Hypothalamus (tissue), 51 donors: Measurements from ENCODE around the gene INHBA.

ENCODE experiments used
- DNase-seq, 51 donors: peaks; one replicate each; lab custom pipeline; 2025; lab: John Stamatoyannopoulos, UW

INHBA gene

DNA sequence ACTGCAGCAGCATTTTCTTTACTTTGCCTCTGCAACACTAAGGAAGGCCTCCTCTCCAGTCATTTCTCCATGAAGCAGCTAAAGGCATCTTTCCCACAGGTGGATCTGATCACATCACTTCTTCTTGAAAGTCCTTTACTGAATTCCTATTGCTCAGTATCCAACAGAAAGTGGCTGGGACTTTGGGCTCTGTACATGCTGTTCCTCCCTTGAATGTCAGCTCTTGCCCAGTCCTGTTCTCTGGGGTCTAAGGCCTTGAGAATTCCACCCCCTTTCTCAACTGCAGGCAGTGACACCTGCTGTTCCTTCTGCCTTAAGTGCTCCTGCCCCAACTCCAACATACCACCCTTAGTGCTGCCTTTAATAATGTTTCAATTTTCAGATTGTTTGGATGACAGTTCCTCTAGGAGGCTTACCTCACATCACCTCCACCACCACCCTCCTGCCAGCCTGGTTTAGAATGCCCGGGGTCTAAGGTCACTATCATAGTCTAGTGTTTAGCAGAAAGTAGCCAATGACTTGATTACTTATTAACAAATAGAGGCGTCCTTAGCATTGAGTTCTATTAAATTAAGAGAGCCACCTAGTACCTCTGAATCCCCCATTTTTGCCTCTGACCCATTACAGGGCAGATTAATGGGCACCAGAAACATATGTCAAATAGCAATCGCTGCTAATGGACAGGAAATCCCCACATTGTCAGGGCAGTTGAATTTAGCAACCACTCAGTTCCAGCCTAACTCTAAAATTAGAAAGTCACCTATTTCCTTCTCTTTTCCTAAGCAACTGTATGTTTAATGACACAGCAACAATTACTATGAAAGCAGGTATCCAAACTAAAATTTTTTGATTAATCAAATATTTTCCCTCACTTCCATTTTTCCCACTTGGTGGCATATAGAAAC, 11.4 kb downstream of the INHBA start:
- no peak for DNase-seq

DNA sequence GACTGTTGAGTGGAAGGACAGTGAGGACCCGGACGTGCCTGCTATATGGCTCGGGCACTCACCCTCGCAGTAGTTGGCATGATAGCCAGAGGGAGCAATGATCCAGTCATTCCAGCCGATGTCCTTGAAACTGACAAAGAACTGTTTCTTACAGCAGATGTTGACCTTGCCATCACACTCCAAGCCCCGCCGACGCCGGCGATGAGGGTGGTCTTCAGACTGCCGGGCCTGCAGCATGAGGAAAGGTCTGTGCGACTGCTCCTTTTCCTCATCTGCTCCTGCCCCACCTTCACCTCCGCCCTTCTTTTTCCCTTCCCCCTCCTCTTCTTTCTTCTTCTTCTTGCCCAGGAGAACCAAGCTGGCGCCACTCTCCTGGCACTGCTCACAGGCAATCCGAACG, 13.1 kb downstream of the INHBA start:
- no peak for DNase-seq

DNA sequence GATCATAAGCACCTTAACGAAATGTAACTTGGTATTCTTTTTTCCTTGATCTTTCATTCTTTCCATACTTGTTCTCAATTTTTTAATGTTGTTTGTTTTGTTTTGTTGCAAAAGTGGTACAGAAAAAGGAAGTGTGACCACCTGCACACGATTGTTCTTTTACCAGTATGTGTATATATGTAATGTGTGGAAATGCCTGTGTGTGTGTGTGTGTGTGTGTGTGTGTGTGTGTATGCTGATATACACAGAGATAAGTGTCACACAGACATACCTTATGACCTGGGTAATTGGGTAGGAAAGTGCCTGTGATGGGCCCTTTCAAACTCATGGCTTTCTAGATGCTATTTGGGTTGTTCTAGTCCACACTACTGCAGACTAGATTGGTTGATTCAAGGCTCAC, 14.0 kb downstream of the INHBA start:
- no peak for DNase-seq

DNA sequence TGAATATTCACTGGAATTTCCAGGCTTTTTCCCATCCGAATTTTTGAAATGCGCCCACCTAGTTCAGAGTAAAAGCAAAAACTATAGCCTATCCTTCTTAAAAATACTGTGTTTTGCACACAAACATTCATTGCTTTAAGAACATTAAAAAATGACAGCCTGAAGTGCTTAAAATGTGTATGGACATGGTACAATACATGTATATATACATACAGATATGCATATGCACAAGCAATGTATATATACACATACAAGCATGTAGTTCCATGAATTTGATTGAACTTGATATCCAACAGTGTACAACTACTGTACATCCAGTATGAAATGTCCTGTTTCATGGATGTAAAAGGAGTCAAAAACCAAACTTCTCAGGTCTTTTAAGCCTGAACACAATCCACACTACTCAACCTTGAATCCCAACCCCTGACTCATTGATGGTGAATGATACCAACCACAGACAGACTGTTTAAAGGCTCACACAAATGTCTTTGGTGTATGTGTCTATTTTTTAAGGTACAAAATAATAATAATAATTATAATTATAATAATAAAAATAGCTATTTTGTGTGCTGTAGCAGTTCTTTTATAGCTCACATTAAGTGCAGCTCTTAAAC, 14.8 kb downstream of the INHBA start:
- DNase-seq = no peak

DNA sequence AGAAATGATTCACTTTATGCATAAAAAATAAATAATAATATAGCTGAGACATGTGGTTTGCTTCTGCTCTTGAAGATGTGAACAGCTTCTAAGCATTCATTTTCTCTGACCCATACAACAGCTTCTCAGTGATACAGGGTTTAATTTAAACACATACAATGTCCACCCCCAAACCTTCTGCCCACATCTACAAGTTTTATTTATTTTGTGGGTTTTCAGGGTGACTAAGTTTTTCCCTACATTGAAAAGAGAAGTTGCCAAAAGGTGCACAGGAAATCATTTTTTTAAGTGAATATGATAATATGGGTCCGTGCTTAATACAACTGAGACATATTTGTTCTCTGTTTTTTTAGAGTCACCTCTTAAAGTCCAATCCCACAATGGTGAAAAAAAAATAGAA, 17.2 kb downstream of the INHBA start:
- no peak for DNase-seq

DNA sequence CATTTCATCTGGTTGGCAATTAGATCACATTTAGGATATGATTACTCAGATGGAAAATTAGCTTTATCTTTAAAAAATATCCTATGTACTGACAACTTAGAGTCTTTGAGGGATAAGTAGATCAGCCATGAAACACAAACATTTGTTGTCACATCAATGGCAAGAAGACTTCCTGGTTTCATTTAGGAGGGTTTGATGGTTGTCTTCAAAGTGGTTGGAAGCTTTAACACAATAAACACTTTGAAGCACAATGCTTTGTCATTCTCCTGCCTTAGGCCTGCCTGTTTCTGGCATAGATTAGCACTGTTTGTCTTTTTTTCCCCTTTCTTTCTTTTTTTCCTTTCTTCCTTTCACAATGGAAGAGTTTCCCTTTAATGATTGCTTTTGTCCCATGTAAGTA, 20.5 kb downstream of the INHBA start:
- no peak for DNase-seq

DNA sequence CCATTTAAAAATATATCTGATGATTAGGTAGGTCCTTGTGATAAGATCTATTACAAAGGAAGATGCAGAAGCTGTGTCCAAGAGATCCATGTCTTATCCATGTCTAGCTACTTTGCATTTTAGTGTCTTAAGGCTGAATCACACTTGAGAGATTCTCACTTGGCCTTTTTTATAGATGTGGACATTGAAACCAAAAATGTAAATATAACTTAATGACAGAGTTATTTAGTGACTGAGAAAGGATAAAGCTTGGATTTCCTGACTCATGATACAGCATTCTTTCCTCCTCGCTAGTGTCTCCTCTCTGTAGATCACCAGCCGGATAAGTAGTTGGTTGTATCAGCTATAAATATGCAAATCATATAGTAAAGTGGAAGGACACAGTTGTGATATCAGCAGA, 23.3 kb downstream of the INHBA start:
- DNase-seq = no peak

DNA sequence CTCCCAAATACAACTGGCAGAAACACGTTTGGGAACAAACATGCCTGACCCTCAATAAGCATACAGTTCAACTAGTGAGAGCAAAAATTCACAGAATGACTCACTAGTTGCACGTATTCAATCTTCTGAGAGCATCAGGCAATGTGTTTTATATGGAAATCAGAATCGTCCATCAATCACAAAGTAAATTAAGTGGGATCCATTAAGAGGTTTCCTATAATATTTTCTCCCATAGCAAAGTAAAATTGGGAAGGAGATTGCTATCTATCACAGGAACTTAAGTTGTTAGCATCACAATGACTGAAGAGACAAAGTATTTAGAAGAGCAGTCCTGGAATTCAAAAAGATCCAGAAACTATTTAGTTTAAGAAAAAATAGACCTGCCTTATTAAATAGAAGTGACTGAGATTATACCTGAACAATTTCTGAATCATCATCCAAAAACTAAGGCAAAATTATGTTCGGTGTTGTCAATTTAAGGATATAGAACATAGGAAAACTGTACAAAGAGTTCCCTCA, 28.3 kb downstream of the INHBA start:
- no peak for DNase-seq

DNA sequence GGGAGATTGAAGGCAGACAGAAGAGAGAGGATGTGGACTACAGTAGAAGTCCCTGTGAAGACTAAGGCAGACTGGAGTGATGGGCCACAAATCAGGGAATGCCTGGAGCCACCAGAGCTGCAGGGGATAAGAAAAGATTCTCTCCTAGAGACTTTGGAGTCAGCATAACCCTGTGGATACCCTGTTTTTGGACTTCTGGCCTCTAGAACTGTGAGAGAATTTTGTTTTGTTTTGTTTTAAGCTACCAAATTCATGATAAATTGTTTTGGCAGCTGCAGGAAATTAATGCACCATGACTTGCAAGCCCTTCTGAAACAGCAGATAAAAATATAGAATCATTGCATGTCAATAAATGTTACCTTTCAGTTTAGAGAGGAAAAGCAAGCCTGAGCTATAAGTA, 41.3 kb downstream of the INHBA start:
- no peak for DNase-seq

DNA sequence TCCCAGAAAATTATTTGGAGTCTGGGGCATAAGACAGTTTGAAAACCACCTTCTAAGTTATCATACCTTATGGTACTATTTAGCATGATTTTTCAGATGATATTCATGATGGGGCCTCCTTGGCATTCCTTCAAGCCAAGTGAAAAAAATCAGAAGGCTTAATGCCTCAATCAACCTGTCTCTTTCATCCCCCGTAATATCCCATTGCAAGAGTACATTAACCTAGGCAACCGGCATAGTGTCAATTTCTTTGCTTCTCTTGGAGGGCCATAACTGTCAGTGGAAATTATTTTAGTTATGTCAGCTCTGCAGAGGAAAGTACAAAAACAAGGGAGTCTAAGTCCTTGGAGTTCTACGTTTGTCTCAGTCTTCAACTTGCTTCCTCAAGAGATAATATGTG, 43.4 kb downstream of the INHBA start:
- no peak for DNase-seq

DNA sequence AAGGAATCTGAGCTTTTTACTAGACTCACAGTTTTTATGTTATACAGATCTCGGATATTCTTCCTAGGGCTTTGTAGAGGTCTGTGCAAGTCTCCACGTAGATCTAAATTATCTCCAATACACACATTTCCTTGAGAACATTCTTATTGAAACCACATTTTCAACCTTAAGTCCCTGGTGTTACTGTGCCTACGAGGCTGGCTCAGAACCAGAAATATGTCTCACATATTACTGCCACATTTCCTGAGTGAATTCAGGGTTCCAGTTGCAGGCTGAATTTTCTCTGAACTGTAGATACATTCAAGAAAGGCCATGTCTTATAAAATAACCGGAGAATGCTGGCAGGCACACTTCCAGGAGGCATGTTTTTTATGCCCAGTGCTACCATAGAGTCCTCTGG, 46.5 kb downstream of the INHBA start:
- DNase-seq = no peak

DNA sequence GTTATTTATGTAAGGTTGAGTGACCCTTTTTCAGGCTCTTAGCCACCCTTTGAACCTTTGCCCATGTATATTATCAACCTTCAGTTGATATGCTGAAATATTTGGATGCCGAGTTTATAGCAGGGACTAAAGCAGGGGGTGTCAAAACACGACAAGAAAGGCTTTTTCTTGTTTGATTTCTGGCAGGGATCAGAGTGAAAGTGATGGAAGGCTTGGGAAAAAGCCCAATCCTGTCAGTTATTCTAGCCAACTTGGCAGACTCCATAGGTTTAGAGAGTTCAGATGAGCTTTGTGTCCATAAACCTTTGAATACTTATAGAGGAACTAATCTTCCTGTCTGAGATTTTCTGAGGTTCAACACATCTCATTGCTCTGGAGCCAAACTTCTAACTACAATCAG, 47.5 kb downstream of the INHBA start:
- DNase-seq = no peak

DNA sequence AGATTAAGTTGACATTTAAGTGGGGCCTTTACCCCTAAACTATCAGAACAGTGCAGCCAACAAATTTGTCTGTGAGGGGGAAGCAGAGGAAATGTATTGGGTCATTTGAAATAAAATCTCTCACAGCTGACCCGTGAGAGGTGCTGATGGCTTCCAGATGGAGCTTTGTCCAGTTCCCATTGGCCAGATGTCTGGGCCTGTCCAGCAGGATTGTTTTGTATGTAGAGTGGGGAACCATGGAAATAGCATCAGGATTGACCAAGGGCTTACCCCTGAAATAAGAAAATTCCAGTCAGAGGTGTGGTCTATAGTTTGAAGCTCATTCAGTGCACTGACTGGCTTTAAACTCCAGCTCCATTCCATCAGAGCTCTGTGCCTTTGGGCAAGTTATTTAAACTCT, 50.6 kb downstream of the INHBA start:
- DNase-seq = no peak

DNA sequence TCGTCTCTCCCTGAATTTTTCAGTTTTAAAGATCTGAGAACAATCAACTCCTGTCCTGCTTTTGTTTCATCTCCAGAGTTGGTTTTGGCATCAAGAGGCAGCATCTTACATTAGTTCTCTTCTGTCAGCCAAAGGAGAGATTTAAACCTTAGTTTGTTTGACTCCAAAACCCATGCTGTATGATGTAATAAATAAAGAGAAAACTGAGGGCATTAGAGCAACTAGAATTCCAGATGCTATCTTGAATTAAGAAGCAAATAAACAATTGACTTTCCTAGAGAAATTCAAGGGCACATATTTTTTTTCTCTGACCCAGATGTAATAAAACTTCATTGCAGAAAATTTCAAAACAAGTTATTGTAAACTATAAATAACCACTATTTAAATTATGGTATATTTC, 54.4 kb downstream of the INHBA start:
- DNase-seq = no peak

DNA sequence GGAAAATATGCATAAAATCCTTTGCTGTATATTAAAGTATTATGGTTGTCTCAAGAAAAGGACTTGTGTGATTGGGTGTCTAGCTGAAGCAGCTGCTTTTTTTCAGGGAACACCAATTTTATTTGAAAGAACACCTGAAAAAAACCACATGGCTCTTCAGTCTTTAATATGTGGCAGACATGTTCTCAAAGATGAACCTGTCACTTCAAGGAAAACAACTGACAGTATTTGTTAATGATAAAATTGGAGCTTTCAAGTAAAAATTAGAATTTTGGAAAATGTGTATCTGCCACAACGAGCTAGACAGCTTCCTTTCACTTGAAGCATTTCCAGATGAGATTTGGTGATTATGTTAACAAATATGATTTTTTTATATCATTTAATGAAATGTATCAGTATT, 59.3 kb downstream of the INHBA start:
- DNase-seq = no peak

DNA sequence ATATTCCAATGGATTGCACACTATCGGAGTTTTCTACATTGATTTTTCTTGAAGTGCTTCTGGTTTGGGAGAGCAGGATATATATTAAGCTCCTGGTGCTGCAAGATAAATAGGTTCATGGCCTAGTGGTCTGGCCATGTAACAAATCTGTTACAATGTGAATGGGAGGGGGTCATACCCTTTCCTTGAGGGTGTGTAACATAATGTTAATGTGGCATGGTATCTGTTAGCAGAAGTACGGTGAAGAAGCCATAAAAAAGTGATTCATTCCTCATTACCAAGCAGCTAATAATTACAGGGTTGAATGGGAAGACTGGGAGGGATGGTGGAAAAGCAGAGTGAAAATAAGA, 61.2 kb downstream of the INHBA start:
- DNase-seq = no peak

DNA sequence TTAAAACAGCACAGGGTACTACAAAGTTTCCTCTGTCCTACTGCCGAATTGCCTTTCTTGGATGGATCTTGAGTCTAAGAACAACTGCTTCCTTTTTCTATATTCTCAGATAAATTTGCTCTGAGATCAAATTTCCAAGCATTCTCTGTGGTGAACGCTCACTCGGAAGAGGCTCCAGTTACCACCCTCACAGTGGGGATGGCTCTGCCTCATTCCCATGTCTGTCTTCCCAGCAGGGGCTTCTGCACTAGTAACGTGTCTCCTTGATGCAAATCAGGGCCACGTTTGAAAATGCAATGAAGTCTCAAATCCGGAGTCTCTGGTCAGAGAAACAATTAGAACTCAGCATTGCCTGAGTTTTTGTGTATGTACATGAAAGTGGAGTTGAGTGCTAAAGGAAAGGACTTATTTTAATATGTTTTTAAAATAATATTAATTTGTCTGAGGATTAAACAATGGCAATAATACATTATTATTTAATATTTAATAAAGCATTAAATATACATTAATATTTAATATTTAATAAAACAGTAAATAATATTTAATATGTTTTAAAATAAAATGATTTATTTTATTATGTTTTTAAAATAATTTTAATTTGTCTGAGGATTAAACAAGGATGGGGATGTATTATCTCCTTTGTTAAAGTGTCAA, 61.8 kb downstream of the INHBA start:
- DNase-seq = no peak

DNA sequence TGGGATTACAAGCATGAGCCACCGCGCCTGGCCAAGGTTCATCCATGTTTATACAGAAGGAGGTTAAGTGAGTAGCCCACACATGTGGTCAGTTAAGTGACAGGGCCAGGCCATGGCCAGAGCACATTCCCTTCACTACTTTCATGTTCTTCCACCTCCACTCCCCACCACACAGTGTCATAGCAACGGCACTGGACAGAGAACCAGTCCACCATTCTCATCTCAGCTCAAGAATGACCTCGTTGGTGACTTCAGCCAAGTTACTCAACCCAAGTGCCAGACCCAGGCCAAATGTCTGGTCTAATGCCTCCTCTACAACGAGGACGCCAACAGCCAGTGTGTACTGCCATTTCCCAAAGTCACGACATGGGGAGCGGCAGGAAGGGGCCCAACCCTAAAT, 62.4 kb downstream of the INHBA start:
- DNase-seq = no peak

DNA sequence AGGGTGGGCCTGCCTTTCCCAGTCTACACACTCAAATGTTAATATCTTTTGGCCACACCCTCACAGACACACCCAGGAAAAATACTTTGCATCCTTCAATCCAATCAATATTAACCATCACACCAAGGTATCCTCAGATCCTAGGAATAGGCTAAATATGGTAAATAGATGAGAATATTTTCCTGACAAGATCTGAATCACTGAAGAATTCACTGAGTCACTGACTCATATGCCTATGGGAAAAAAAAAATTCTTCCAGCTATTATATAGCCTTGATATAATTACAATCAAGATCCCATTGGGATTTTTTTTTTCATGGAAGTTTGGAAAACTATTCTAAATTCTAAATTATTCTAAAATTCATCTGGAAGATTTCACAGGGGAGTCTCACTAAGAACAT, 65.8 kb downstream of the INHBA start:
- no peak for DNase-seq
